ENCODE data around the gene ADAMTS7. TPM values are rescaled to one million over a fixed set of nuclear protein-coding genes. Genes with fewer than 3 reads are reported as not detected.
A peak's percentile ranks its signal among the peaks of the same experiment; 100 is the strongest.
"Not testable (repeated sequence)": the region's sequence is repeated elsewhere in the genome, so short reads cannot be mapped to it uniquely, and the experiment has no call there.

ADAMTS7 gene
- polyA plus RNA-seq, 1 experiment, result 5.0 TPM

DNA sequence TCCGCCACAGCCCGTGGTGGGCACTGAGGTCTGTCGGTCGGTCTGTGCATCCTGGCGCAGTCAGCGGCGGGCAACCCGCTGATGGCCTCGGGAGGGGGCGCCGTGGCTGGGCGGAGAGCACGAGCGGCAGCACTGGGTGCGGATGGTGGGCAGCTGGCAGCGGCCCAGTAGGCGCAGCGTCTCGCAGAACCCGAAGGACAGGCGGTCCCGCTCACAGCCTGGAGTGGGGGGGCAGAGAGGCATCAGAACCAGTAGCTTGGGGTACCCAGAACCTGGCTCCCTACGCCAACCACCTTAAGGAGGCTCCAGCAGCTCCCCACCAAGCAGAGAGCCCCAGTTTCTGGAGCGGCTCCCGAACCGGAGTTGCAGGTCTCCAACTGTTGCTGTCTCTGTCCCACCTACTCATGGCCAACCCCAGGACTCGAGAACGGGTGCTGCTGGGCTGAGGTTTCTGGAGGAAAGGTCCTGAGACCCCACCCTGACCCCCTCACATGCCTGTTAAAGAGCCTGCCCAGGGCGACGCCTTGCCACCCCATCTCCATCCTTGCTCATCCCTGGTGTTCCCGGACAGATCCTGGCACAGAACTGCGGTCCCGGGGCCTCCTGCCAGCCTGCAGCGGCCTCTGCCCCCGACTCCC lies 51.8 kb downstream of the ADAMTS7 start:
- H3K27me3 ChIP-seq (ENCODE audit: control insufficient read depth, insufficient read depth, low read length); DNase-seq (ENCODE audit: low read depth, low spot score); CTCF ChIA-PET; H3K9me3 ChIP-seq (ENCODE audit: control insufficient read depth, insufficient read depth, low read length); POLR2A ChIA-PET; H3K4me3 ChIP-seq (ENCODE audit: low read depth, low read length): not testable (repeated sequence)
- peak overlapping the region; percentile 57 for H3K27ac ChIP-seq (ENCODE audit: low read depth, low read length)

DNA sequence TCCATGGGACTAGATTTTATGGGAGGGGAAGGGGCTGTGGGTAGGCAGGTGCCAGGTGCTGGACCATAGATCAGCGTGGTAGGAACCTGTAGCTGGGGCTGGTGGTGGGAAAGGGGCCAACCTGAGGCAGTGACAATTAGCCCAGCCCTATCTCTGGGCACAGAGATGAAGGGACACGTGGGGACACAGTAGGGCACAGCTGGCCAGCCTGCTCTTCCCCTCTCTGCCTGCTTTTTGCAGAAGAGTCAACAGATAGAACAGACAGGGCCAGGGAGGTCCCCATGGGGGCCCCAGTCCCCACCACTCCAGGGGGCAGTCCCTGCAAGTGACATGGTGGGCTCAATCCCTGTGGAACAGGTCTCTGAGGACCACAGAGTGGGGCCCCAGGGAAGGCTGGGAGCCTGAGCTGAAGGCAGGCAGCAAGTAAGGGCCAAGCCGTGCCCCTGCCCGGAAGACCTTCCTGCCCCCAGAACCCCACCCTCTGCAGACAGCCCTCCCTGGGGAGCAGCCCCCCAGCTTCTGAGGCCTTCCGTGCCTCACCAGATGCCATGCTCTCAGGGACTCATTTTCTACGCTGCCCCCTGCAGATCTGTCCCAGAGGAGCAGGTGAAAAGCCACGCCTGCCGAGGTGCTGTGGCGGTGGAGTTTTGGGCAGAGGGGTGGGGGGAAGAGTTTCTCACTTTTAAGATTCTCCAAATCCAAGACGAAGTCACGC lies 52.6 kb downstream of the ADAMTS7 start:
- DNase-seq (ENCODE audit: low read depth, low spot score); H3K9me3 ChIP-seq (ENCODE audit: control insufficient read depth, insufficient read depth, low read length); H3K27me3 ChIP-seq (ENCODE audit: control insufficient read depth, insufficient read depth, low read length); POLR2A ChIA-PET; H3K4me3 ChIP-seq (ENCODE audit: low read depth, low read length); H3K27ac ChIP-seq (ENCODE audit: low read depth, low read length); CTCF ChIA-PET: not testable (repeated sequence)

DNA sequence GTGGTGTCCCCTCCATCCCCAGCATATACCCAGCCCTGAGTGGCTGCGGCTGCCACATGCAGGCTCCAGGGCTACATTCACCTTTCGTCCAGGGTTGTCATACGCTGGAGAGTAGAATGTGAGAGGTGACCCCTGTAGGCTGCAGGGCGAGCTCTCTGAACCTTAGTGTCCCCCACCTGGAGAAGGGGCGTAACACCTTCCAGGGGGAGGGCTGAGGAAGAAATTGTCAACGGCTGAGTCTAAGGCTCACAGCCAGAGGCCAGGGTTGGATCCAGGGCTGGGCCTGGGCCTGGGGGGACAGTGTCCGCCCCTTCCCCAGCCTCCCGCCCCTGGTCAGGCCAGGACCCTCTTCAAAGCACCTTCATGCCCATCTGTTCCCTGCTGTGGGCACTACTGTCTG lies 53.2 kb downstream of the ADAMTS7 start:
- POLR2A ChIA-PET; DNase-seq (ENCODE audit: low read depth, low spot score); H3K27me3 ChIP-seq (ENCODE audit: control insufficient read depth, insufficient read depth, low read length); H3K27ac ChIP-seq (ENCODE audit: low read depth, low read length); H3K9me3 ChIP-seq (ENCODE audit: control insufficient read depth, insufficient read depth, low read length); H3K4me3 ChIP-seq (ENCODE audit: low read depth, low read length); CTCF ChIA-PET: not testable (repeated sequence)

DNA sequence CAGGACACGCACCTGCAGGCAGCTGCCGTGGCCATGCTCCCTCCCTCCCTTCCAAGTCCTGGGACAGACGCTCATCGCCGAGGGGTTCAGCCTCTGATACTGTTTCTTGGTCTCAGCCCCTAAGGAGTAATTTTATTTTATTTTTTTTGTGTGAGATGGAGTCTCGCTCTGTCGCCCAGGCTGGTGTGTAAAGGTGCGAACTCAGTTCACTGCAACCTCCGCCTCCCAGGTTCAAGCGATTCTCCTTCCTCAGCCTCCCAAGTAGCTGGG lies 53.7 kb downstream of the ADAMTS7 start:
- DNase-seq (ENCODE audit: low read depth, low spot score), result no peak
- CTCF ChIA-PET, result no interaction called here
- TF ChIP-seq, protein P1, sequence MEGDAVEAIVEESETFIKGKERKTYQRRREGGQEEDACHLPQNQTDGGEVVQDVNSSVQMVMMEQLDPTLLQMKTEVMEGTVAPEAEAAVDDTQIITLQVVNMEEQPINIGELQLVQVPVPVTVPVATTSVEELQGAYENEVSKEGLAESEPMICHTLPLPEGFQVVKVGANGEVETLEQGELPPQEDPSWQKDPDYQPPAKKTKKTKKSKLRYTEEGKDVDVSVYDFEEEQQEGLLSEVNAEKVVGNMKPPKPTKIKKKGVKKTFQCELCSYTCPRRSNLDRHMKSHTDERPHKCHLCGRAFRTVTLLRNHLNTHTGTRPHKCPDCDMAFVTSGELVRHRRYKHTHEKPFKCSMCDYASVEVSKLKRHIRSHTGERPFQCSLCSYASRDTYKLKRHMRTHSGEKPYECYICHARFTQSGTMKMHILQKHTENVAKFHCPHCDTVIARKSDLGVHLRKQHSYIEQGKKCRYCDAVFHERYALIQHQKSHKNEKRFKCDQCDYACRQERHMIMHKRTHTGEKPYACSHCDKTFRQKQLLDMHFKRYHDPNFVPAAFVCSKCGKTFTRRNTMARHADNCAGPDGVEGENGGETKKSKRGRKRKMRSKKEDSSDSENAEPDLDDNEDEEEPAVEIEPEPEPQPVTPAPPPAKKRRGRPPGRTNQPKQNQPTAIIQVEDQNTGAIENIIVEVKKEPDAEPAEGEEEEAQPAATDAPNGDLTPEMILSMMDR (IDR thresholded peaks at IDR 0.05; ENCODE audit: low read depth, low read length), result no peak
- no peak overlapping the region for H3K27ac ChIP-seq (ENCODE audit: low read depth, low read length)
- no peaks in the 10 kb centered on the region for H3K27me3 ChIP-seq (ENCODE audit: control insufficient read depth, insufficient read depth, low read length)
- POLR2A ChIA-PET, result no interaction called here
- no peaks in the 10 kb centered on the region for H3K9me3 ChIP-seq (ENCODE audit: control insufficient read depth, insufficient read depth, low read length)
- H3K4me3 ChIP-seq (ENCODE audit: low read depth, low read length), result no peak overlapping the region

DNA sequence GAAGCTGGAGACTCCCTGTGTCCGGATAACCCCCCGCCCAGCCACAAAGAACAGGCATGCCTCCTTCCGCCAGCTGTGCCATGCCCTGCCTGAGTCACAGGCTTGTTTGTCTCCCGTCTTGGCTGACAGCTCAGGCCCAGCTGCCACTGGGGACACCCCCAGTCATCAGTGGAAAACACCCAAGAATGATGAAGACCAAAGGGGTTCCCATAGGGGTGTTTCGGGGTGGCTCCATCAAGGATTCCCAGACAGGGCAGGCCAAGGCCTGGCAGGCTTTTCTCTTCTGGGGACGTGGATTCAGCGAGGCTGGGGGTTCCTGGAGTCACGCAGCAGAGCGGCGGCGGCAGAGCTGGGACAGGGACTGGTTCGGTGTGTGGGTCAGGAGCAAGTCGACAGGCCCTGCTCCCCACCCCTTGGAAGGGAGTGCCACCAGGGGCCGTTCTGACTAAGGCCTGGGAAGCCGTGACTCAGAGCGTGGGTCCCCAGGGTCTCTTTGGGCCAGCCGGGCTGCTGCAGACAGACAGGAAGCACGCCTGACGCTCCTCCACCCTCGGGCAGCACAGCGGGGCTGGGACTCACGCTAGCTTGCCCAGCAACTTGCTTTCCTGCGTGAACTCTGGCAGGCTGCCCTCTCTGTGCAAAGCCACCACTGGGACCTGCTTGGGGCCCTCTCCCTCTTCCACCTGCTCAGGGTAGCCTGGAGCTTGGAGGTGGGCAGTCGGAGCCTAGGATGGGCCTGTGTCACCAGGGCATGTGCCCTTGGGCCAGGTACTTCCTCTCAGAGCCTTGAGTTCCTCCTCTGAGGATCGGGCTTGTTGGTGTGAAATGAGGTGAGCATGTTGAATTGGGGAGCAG lies 54.3 kb downstream of the ADAMTS7 start:
- H3K4me3 ChIP-seq (ENCODE audit: low read depth, low read length); H3K9me3 ChIP-seq (ENCODE audit: control insufficient read depth, insufficient read depth, low read length); H3K27ac ChIP-seq (ENCODE audit: low read depth, low read length); CTCF ChIA-PET; POLR2A ChIA-PET; DNase-seq (ENCODE audit: low read depth, low spot score); H3K27me3 ChIP-seq (ENCODE audit: control insufficient read depth, insufficient read depth, low read length): not testable (repeated sequence)

DNA sequence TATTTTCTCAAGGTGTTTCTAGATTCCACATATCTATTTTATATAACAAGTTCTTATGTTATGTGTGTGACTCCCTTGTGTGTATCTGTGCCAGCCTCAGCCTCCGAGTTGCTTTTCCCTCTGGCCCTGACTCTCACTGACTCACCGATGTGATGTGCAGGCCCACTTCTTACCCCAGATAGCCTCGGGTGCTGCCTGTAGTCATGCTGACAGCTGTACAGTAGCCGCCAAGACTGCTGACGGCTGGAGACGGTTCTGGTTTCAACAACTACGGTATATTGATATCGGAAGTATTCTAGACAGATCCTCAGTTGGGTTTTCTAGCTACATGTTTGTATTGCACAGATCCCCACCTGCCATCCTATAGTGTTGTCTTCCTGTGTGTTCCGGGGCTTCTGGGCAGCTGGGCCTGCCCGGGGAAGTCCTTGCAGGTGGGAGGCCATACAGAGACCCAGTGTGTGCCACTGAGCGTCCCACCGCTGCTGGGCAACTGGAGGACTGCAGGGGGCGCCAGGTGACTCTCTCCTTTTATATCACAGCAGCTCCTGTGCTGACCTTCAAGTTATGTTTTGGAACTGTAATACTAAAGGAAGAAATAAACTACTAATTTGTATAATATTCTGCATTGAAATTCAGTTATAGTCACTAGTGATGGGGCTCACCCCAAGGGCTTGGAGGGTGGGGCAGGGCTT lies 55.2 kb downstream of the ADAMTS7 start:
- H3K9me3 ChIP-seq (ENCODE audit: control insufficient read depth, insufficient read depth, low read length); H3K4me3 ChIP-seq (ENCODE audit: low read depth, low read length); CTCF ChIA-PET; H3K27me3 ChIP-seq (ENCODE audit: control insufficient read depth, insufficient read depth, low read length); H3K27ac ChIP-seq (ENCODE audit: low read depth, low read length); POLR2A ChIA-PET: not testable (repeated sequence)
- TF ChIP-seq, protein P1 (IDR thresholded peaks at IDR 0.05; ENCODE audit: low read depth, low read length), result peak; percentile 17; the same call in 1 of the 2 replicates
- DNase-seq (ENCODE audit: low read depth, low spot score), result peak; percentile 38

DNA sequence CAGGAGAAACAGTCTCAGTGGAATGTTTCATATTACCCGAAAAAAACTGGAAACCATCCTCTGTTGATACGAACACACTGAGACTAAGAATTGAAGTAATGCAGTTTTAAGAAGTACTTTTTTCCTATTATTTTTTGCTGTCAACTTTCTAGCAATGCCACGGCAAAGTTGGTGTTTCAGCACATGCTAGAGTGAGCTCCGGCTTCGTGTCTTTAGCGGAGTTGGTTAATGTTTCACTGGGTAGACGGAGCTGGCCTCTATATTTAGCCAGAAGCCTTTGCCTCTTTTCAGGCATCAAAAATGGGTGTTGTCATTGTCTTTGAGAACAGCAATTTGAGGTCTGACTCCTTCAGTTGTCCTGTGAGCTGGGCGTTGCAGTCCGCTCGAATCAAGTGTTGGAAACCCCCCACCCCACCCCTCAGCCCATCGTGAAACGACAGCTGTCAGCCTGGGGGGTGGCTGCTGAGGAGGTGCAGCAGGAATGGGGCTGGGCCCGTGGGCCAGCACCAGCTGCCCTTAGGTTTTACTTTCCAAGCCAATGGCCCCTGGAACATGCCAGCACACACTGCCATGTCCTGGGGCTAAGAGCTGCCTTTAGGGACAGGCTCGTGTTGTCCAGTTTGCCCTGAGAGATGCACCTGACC lies 56.5 kb downstream of the ADAMTS7 start:
- H3K4me3 ChIP-seq (ENCODE audit: low read depth, low read length); CTCF ChIA-PET; DNase-seq (ENCODE audit: low read depth, low spot score); H3K27ac ChIP-seq (ENCODE audit: low read depth, low read length); H3K9me3 ChIP-seq (ENCODE audit: control insufficient read depth, insufficient read depth, low read length); POLR2A ChIA-PET; H3K27me3 ChIP-seq (ENCODE audit: control insufficient read depth, insufficient read depth, low read length): not testable (repeated sequence)

DNA sequence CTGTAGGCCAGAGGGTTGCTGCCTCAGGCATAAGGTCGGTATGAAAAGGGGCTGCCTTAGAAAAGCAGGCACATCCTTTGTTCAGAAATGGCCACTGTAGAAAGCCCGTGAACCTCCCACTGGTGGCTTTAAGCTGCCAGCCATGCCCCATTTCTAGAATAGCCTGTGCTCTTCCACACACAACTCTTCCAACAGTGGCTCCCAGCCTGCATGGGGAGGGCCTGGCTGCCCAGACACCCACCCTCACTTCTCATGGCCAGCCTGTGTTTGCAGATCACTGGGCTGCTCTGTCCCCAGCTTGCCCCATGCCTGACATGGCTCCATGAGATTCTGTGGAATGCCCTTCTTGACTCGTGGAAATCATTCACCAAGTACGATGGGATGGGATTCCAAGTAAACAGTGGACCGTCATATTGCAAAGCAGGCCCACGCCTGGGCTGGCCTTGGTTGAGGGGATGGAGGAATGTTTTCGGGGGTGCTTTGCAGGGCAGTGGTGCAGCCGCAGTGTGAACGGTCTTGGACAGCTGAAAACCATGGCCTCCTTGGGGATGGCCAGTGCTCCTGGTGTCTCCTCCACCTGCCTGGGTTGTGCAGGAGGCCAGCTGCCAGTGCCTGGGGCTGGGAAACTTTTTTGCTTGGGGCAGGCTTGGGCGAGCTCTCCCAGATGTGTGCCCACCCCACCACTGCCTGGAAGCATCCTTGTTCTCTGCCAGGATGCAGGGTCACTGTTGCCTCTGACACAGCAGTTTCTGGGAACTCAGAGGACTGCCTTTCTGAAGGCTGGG lies 57.3 kb downstream of the ADAMTS7 start:
- CTCF ChIA-PET; DNase-seq (ENCODE audit: low read depth, low spot score); H3K27me3 ChIP-seq (ENCODE audit: control insufficient read depth, insufficient read depth, low read length); POLR2A ChIA-PET; H3K4me3 ChIP-seq (ENCODE audit: low read depth, low read length); H3K9me3 ChIP-seq (ENCODE audit: control insufficient read depth, insufficient read depth, low read length); H3K27ac ChIP-seq (ENCODE audit: low read depth, low read length): not testable (repeated sequence)

DNA sequence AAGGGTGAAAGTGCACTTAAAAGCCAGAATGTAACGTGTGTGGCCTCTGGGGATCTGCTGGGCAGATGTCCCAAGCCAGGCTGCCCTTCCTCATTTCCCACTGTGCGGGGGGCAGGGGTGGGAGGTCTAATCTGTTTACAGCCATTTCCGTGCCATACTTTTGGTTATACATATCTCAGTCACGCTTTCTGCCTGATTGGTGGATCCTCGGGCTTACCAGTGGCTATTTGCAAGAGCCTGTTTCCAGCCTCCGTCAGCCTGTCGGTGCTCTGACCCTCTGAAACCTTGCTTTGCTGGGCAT lies 58.0 kb downstream of the ADAMTS7 start:
- POLR2A ChIA-PET; CTCF ChIA-PET; H3K4me3 ChIP-seq (ENCODE audit: low read depth, low read length); H3K27me3 ChIP-seq (ENCODE audit: control insufficient read depth, insufficient read depth, low read length); H3K27ac ChIP-seq (ENCODE audit: low read depth, low read length); DNase-seq (ENCODE audit: low read depth, low spot score); H3K9me3 ChIP-seq (ENCODE audit: control insufficient read depth, insufficient read depth, low read length): not testable (repeated sequence)

Data from AG04450 (cell line).